ENCODE results near the gene ADAM20.

DNA sequence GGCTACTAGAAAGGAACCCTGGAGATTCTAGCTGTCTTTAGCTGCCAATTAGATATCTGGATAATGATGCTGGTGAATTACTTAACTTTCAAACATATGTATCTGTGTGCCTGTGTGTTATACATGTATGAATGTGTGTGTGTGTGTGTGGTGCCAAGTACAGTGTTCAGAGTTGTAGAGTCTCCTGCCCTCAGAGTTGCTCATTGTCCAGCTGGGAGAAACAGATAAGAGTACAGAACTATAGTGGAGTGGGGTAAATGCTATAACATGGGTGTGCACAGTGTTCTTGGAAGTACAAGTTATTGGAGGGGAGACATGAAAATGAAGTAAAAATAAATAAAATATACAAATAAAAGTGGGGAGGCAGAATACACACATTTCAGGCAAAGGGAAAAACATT, 23.6 kb upstream of the ADAM20 start:
- TF ChIP-seq, protein P1, sequence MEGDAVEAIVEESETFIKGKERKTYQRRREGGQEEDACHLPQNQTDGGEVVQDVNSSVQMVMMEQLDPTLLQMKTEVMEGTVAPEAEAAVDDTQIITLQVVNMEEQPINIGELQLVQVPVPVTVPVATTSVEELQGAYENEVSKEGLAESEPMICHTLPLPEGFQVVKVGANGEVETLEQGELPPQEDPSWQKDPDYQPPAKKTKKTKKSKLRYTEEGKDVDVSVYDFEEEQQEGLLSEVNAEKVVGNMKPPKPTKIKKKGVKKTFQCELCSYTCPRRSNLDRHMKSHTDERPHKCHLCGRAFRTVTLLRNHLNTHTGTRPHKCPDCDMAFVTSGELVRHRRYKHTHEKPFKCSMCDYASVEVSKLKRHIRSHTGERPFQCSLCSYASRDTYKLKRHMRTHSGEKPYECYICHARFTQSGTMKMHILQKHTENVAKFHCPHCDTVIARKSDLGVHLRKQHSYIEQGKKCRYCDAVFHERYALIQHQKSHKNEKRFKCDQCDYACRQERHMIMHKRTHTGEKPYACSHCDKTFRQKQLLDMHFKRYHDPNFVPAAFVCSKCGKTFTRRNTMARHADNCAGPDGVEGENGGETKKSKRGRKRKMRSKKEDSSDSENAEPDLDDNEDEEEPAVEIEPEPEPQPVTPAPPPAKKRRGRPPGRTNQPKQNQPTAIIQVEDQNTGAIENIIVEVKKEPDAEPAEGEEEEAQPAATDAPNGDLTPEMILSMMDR (IDR thresholded peaks at IDR 0.05; ENCODE audit: low read length): no peak
- no peak for TF ChIP-seq EZH2 (optimal IDR thresholded peaks at IDR 0.05; ENCODE audit: low read depth, low read length)
